ENCODE data around the gene IL17F. TPM values are rescaled to one million over a fixed set of nuclear protein-coding genes. Genes with fewer than 3 reads are reported as not detected.

The IL17F gene
- total RNA-seq, 4 donors from 2014 or later = not detected

DNA sequence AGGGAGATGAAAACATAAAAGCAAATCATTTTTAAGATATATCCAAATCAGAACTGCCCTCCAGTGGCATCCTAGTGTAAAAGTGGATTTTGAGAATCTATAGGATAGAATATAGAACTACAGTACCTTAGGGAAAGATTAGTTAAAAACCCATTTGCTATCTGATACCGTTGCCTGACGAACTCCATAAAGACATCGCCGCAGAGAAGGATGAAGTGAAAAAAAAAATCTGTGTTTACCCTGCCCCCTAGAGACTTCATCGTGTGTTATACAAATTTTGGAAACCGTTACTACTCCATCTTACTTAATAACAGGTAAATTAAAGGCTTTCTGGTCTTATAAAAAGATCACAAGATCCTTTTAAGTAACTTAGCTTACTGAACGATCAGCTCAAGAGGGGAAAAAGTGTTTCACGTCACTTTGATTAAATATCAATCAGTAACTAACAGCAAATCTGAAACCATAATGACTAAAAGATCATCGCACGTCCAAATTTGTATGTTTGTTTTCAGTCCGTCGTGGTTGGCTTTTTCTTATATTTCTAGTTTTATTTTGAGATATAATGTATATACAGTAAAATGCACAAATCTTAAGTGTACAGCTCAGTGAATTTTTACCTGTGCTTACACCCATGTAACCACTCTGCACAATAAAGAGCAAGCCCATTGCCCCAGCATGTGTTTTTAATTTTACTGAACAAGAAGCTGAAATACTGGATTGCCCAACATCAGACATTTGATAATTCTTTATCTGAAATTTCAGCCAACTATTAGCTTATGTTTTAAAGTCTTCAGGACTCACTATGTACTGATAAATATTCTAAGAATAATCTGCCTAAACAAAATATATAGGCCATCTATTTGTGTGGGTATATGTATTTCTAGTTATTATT, 41.1 kb upstream of the IL17F start:
- Histone ChIP-seq H3K4me1 (peaks cover 9 to 10% of the 10 kb centered on the region in 2 donors), H3K27me3 (no peaks in the 10 kb centered on the region), H3K9me3 (no peaks in the 10 kb centered on the region), H3K4me3 (replicated peaks in 1 of 3) (peak overlapping the region in 2 of 3 donors; percentile 20 to 55), H3K36me3 (peaks cover 10 to 14% of the 10 kb centered on the region in 2 donors), H3K27ac (peak overlapping the region in 2 of 3 donors; percentile 7 to 28)
- intact Hi-C loops (cut with DNase I) = loop anchor here (5.0 to 10.0 kb wide), 2 partner anchors 79 to 112 kb away; partner anchors contain the start of gene PAQR8
- 18 to 23% methylated on average over 12 of the region's 12 CpGs for WGBS, 2 donors
- TF ChIP-seq, protein P1, sequence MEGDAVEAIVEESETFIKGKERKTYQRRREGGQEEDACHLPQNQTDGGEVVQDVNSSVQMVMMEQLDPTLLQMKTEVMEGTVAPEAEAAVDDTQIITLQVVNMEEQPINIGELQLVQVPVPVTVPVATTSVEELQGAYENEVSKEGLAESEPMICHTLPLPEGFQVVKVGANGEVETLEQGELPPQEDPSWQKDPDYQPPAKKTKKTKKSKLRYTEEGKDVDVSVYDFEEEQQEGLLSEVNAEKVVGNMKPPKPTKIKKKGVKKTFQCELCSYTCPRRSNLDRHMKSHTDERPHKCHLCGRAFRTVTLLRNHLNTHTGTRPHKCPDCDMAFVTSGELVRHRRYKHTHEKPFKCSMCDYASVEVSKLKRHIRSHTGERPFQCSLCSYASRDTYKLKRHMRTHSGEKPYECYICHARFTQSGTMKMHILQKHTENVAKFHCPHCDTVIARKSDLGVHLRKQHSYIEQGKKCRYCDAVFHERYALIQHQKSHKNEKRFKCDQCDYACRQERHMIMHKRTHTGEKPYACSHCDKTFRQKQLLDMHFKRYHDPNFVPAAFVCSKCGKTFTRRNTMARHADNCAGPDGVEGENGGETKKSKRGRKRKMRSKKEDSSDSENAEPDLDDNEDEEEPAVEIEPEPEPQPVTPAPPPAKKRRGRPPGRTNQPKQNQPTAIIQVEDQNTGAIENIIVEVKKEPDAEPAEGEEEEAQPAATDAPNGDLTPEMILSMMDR (IDR thresholded peaks at IDR 0.05) = no peak
- no peak for TF ChIP-seq POLR2A (IDR thresholded peaks at IDR 0.05)
- no peak for DNase-seq

DNA sequence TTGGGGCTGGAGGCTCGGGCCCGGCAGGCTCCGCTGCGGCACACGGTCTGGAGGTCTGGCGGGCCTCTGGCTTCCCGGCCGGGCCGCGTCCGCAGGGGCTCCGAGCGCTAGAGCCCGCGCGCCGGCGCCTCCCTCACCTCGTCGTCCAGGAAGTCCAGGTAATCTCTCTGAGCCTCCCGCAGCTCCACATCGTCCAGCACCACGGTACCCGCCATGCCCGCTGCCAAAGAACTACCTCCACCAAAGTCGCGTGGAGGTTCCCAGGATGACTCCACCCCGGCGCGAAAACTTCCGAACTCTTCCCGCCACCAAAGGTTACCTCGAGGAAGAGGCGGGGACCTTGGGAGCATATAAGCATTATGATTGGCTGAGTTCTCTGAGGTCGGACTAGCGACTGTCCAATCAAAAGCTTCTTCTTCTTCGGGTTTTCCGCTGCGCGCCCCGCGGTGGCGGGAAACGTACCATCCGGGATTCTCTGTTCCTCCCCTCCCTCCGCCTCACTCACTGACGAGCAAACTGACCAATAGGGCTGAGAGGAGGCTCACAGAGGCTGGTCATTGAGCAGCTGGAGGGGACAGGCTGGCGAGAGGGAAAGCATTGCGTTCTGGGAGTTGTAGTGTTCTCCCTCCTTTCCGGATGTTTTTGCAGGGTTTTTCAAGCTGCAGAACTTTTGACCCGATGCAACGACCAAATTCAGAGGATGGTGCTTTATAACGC, 40.3 kb upstream of the IL17F start, which contains the start of gene MCM3:
TSS of gene MCM3 (minus strand) at position 283 of the 717 bp plus-strand sequence. CDS start at position 215, 68 bp downstream.
- Histone ChIP-seq H3K4me1 (peaks cover 9 to 10% of the 10 kb centered on the region in 2 donors), H3K4me3 (replicated peaks in 1 of 3) (peak within 1 kb of the TSS; percentile 30 to 55 (median 35)), H3K27ac (peak within 1 kb of the TSS in 2 of 3 donors; percentile 7 to 28), H3K9me3 (no peaks in the 10 kb centered on the region), H3K27me3 (no peaks in the 10 kb centered on the region), H3K36me3 (peaks cover 14 to 23% of the 10 kb centered on the region in 2 donors)
- peak; percentile 97 to 98 for DNase-seq
- 0% methylated on average over 30 to 41 of the region's 53 CpGs for whole genome bisulfite sequencing, 2 donors
- TF ChIP-seq, protein P1 (IDR thresholded peaks at IDR 0.05) = peak in 1 of 6 experiments; percentile 17
- TF ChIP-seq POLR2A (IDR thresholded peaks at IDR 0.05) = peak in 1 of 2 donors; percentile 33
- intact Hi-C loops (cut with DNase I) = loop anchor here (5.0 to 10.0 kb wide), 2 partner anchors 80 to 113 kb away; partner anchors contain the start of gene PAQR8

DNA sequence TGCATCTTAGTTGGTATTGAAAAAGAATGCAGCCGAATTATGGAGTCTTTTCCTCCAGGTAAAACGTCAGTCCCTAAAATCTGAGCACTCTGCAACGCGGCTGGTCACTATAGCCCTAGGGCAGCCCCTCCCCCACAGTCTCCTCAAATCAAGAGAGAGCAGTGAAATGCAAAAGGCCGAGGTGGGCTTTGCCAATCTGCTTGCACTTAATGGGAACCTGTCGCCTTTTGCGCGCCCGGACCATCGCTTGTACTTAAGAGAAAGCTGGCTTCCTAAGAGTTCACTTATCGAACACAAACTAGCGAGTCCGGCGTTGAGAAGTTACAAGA, 39.8 kb upstream of the IL17F start:
- Histone ChIP-seq H3K36me3 (peaks cover 14 to 28% of the 10 kb centered on the region in 2 donors), H3K4me3 (replicated peaks in 1 of 3) (peak overlapping the region; percentile 30 to 55 (median 35)), H3K27me3 (no peaks in the 10 kb centered on the region), H3K4me1 (peaks cover 9 to 10% of the 10 kb centered on the region in 2 donors), H3K27ac (no peak overlapping the region), H3K9me3 (no peaks in the 10 kb centered on the region)
- no peak for TF ChIP-seq POLR2A (IDR thresholded peaks at IDR 0.05)
- TF ChIP-seq, protein P1 (IDR thresholded peaks at IDR 0.05) = no peak
- intact Hi-C loops (cut with DNase I) = loop anchor here (10.0 kb wide), 1 partner anchor 81 kb away; the partner anchor contains the start of gene PAQR8
- peak; percentile 39 to 59 for DNase-seq
- 0 to 2% methylated on average over 10 to 14 of the region's 14 CpGs for WGBS, 2 donors

DNA sequence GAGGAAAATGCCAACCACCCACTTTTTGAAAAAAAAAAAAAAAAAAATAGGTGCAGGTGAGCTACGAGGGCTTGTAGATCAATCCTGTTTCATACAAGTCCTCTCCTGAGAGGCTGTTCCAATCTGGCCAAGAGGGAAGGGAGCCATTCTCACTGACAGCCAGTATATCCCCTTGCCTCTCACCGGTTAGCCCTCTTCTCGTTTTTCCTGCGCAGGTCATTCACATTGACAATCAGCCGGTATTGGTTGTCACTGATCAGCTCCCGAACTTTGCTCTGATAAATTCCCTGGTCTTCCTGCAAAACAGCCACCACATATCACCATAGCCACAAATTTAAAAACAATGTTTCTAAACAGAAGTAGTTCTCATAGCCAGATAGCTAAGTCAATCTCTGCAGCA, 38.8 kb upstream of the IL17F start:
- H3K27ac ChIP-seq = no peak overlapping the region
- peaks cover 9 to 10% of the 10 kb centered on the region in 2 donors for H3K4me1 ChIP-seq
- DNase-seq = no peak
- TF ChIP-seq, protein P1 (IDR thresholded peaks at IDR 0.05) = no peak
- no peak for TF ChIP-seq POLR2A (IDR thresholded peaks at IDR 0.05)
- intact Hi-C loops (cut with DNase I) = loop anchor here (10.0 kb wide), 1 partner anchor 82 kb away; the partner anchor contains the start of gene PAQR8
- no peaks in the 10 kb centered on the region for H3K27me3 ChIP-seq
- 61% methylated on average over 6 of the region's 6 CpGs for WGBS, 2 donors
- H3K4me3 ChIP-seq (replicated peaks in 1 of 3) = no peak overlapping the region
- no peaks in the 10 kb centered on the region for H3K9me3 ChIP-seq
- peaks cover 14 to 33% of the 10 kb centered on the region in 2 donors for H3K36me3 ChIP-seq

All from thyroid gland (tissue), 4 donors.